Keratinocyte (primary cell): ENCODE data around the gene SND1.

Source experiments
- EZH2 ChIP-seq: IDR thresholded peaks from one replicate; pipeline ENCODE4 v1.6.1; 2012; ENCODE audit warnings: inconsistent platforms, mild to moderate bottlenecking, low read length, moderate library complexity
- TF ChIP-seq, protein P1 (sequence below), 3 experiments: IDR thresholded peaks in 1 of 3; conservative IDR thresholded peaks in 1 of 3; optimal IDR thresholded peaks in 1 of 3; 2 replicates in 2 of 3; 3 replicates in 1 of 3; pipeline versions ENCODE3 to v1.5.1; 2011; ENCODE audit warnings: low read length in 3 of 3, mild to moderate bottlenecking in 3 of 3, moderate library complexity in 2 of 3, control low read depth in 1 of 3, inconsistent platforms in 1 of 3; ENCODE audit not compliant: insufficient read depth in 2 of 3; ENCODE audit errors: extremely low read depth in 1 of 3

DNA sequence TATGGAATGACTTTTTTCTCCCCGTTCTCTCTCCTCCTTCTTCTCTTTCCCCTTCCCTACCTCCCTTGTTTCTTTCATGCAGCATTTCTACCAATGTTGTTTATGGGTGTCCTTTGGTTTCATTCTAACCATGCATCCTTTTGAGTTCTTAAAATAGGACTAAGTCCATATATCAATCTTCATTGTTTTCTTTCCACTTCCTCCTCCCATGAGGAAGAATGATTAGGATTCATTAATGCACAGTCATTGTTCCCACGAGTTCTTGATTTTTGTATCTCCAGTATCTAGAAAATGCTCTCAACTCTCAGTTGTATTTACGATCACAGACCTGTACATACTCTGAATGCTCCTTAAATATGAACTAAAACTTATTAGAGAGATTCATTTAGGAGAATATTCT is 226.0 kb downstream of the SND1 start:
- no peak for TF ChIP-seq EZH2
- TF ChIP-seq, protein P1, sequence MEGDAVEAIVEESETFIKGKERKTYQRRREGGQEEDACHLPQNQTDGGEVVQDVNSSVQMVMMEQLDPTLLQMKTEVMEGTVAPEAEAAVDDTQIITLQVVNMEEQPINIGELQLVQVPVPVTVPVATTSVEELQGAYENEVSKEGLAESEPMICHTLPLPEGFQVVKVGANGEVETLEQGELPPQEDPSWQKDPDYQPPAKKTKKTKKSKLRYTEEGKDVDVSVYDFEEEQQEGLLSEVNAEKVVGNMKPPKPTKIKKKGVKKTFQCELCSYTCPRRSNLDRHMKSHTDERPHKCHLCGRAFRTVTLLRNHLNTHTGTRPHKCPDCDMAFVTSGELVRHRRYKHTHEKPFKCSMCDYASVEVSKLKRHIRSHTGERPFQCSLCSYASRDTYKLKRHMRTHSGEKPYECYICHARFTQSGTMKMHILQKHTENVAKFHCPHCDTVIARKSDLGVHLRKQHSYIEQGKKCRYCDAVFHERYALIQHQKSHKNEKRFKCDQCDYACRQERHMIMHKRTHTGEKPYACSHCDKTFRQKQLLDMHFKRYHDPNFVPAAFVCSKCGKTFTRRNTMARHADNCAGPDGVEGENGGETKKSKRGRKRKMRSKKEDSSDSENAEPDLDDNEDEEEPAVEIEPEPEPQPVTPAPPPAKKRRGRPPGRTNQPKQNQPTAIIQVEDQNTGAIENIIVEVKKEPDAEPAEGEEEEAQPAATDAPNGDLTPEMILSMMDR (optimal IDR thresholded peaks at IDR 0.05 in 1 of 3, IDR thresholded peaks at IDR 0.05 in 1 of 3, conservative IDR thresholded peaks at IDR 0.05 in 1 of 3; ENCODE audit: extremely low read depth in 1 of 3, insufficient read depth in 2 of 3, low read length in 3 of 3): no peak
